CD14-positive monocyte (primary cell): ENCODE data around the gene BLM. TPM values are rescaled to one million over a fixed set of nuclear protein-coding genes. Genes with fewer than 3 reads are reported as not detected.

Source experiments
- DNase-seq, 3 donors: peaks; one replicate each; pipeline ENCODE4 v3.0.0-alpha.2; 2011 to 2022
- H2AFZ ChIP-seq: 2 replicates; pipeline ENCODE4 v1.6.0; 2012; ENCODE audit warnings: mild to moderate bottlenecking, low read depth, low read length, inconsistent platforms; ENCODE audit not compliant: insufficient read depth, poor library complexity, severe bottlenecking
- H3K27ac ChIP-seq, 2 donors: 1 replicate in 1 of 2; 2 replicates in 1 of 2; pipeline ENCODE4 v1.5.1; 2012 to 2013; ENCODE audit warnings: low read length in 2 of 2, control low read depth in 1 of 2, inconsistent platforms in 1 of 2, low read depth in 1 of 2, mild to moderate bottlenecking in 1 of 2
- H3K27me3 ChIP-seq, 2 donors: one replicate each; pipeline versions ENCODE4 v1.6.0 to v1.6.1; 2011 to 2013; ENCODE audit warnings: low read length in 2 of 2; ENCODE audit not compliant: control insufficient read depth in 2 of 2, insufficient read depth in 2 of 2
- H3K36me3 ChIP-seq, 2 donors: replicated peaks in 1 of 2; 1 replicate in 1 of 2; 2 replicates in 1 of 2; pipeline versions ENCODE4 v1.5.1 to v1.6.1; 2012 to 2013; ENCODE audit warnings: low read length in 2 of 2, control low read depth in 1 of 2, inconsistent platforms in 1 of 2, mild to moderate bottlenecking in 1 of 2; ENCODE audit not compliant: insufficient read depth in 2 of 2, control insufficient read depth in 1 of 2
- H3K4me1 ChIP-seq, 2 donors: 1 replicate in 1 of 2; 2 replicates in 1 of 2; pipeline versions ENCODE4 v1.5.1 to v1.6.1; 2012 to 2013; ENCODE audit warnings: low read length in 2 of 2, control low read depth in 1 of 2, inconsistent platforms in 1 of 2, mild to moderate bottlenecking in 1 of 2, moderate library complexity in 1 of 2; ENCODE audit not compliant: insufficient read depth in 2 of 2, control insufficient read depth in 1 of 2
- H3K4me2 ChIP-seq: replicated peaks from 2 replicates; pipeline ENCODE3; 2012; ENCODE audit warnings: low read length, moderate library complexity, mild to moderate bottlenecking; ENCODE audit not compliant: poor library complexity, severe bottlenecking; ENCODE audit errors: extremely low read depth
- H3K4me3 ChIP-seq, 3 experiments: fragments of 200-600 bp in 1 of 3; sonication (generic) in 1 of 3; replicated peaks in 1 of 3; 1 replicate in 2 of 3; 2 replicates in 1 of 3; pipeline ENCODE4 v1.5.1; 2011 to 2013; ENCODE audit warnings: low read length in 3 of 3, mild to moderate bottlenecking in 3 of 3, control low read depth in 2 of 3, low read depth in 2 of 3, inconsistent platforms in 1 of 3, moderate library complexity in 1 of 3
- H3K79me2 ChIP-seq: 2 replicates; pipeline ENCODE4 v1.6.0; 2012; ENCODE audit warnings: mild to moderate bottlenecking, control low read depth, inconsistent platforms, low read length, moderate library complexity; ENCODE audit not compliant: insufficient read depth
- H3K9ac ChIP-seq: 2 replicates; pipeline ENCODE4 v1.6.0; 2017; ENCODE audit warnings: low read length, mild to moderate bottlenecking; ENCODE audit not compliant: insufficient read depth, poor library complexity, severe bottlenecking
- H3K9me3 ChIP-seq, 2 donors: replicated peaks in 1 of 2; 1 replicate in 1 of 2; 2 replicates in 1 of 2; pipeline versions ENCODE4 v1.5.1 to v1.6.1; 2012 to 2013; ENCODE audit warnings: low read length in 2 of 2, control low read depth in 1 of 2; ENCODE audit not compliant: control insufficient read depth in 1 of 2, insufficient read depth in 1 of 2
- H4K20me1 ChIP-seq: 2 replicates; pipeline ENCODE4 v1.6.0; 2012; ENCODE audit warnings: mild to moderate bottlenecking, low read length, control low read depth, moderate library complexity; ENCODE audit not compliant: insufficient read depth
- H3K27ac Mint-ChIP-seq, 7 donors: one replicate each; pipeline ENCODE4 v1.8.0; 2020; ENCODE audit warnings: mild to moderate bottlenecking in 7 of 7, mixed read lengths in 7 of 7, moderate library complexity in 6 of 7, inconsistent platforms in 2 of 7
- H3K27me3 Mint-ChIP-seq, 3 donors: one replicate each; pipeline ENCODE4 v1.8.0; 2021 to 2022; ENCODE audit warnings: low read depth in 3 of 3, mild to moderate bottlenecking in 3 of 3, mixed read lengths in 3 of 3, moderate library complexity in 3 of 3, inconsistent platforms in 1 of 3
- H3K36me3 Mint-ChIP-seq, 2 donors: one replicate each; pipeline ENCODE4 v1.8.0; 2020; ENCODE audit warnings: mixed read lengths in 2 of 2, inconsistent platforms in 1 of 2, mild to moderate bottlenecking in 1 of 2
- H3K4me1 Mint-ChIP-seq: one replicate; pipeline ENCODE4 v1.8.0; 2020; ENCODE audit warnings: mild to moderate bottlenecking, mixed read lengths
- H3K4me3 Mint-ChIP-seq, 2 donors: one replicate each; pipeline ENCODE4 v1.8.0; 2020; ENCODE audit warnings: mild to moderate bottlenecking in 2 of 2, mixed read lengths in 2 of 2, moderate library complexity in 1 of 2
- H3K9me3 Mint-ChIP-seq, 7 donors: one replicate each; pipeline ENCODE4 v1.8.0; 2020 to 2022; ENCODE audit warnings: mixed read lengths in 7 of 7, mild to moderate bottlenecking in 6 of 7, moderate library complexity in 6 of 7, inconsistent platforms in 2 of 7
- WGBS: methylation state at CpG from one replicate; pipeline ENCODE4 v1.1.5; 2013; ENCODE audit warnings: missing lambda C conversion rate; ENCODE audit not compliant: insufficient coverage; 5-methylcytosine and 5-hydroxymethylcytosine counted together
- intact Hi-C, 2 donors: fragments of 100-400 bp; cut with micrococcal nuclease; formaldehyde crosslinking; loops; one replicate each; pipeline versions ENCODE4 v1.15.0 to v1.15.1; 2023
- polyA plus RNA-seq, 3 donors: library from polyadenylated mRNA; depleted of rRNA in 1 of 3; unstranded in 2 of 3; stranded (reverse) in 1 of 3; fragments of 300-500 nt in 2 of 3; fragments of >200 nt in 1 of 3; fragmentation: Illumina TruSeq in 2 of 3; gene quantifications; 1 replicate in 2 of 3; 2 replicates in 1 of 3; pipeline ENCODE4 v1.2.3, GENCODE V29; 2012 to 2021
- TF ChIP-seq, protein P1 (sequence below): fragments of 200-600 bp; IDR thresholded peaks from one replicate; pipeline ENCODE4 v1.8.0; 2022; ENCODE audit warnings: antibody characterized with exemption, mild to moderate bottlenecking

BLM gene
- polyA plus RNA-seq, 3 donors: 0.69 to 2.3 (median 1.2) TPM

DNA sequence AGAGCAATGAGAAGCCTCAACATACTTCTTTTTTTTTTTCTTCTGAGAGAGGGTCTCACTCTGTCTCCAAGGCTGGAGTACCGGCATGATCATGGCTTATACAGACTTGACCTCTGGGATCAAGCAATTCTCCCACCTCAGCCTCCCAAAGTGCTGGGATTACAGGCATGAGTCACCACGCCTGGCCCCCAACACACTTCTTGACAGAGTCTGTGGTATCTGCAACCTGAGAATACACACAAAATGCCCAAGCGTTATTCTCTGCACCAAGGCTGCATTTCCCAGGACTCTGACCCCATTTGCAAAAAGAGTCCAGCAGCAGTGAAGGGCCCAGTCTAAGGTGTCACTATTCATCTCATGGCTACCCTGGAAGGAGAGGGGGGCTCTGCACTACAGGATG lies 42.7 kb upstream of the BLM start:
- intact Hi-C loops: no loop called here
- Mint-ChIP-seq H3K27ac (no peak overlapping the region), H3K36me3 (no peaks in the 10 kb centered on the region), H3K4me3 (no peak overlapping the region), H3K27me3 (peaks cover 0 to 11% (median 6%) of the 10 kb centered on the region in 3 donors), H3K9me3 (peaks cover 0 to 3% (median 0%) of the 10 kb centered on the region in 7 donors), H3K4me1 (peaks cover 4% of the 10 kb centered on the region)
- DNase-seq: no peak
- Histone ChIP-seq H3K36me3 (no peaks in the 10 kb centered on the region), H2AFZ (no peak overlapping the region), H3K4me3 (no peak overlapping the region), H3K27me3 (no peaks in the 10 kb centered on the region), H3K4me2 (no peak overlapping the region), H3K9ac (no peak overlapping the region), H3K9me3 (no peaks in the 10 kb centered on the region), H3K27ac (no peak overlapping the region), H3K4me1 (no peaks in the 10 kb centered on the region), H3K79me2 (no peaks in the 10 kb centered on the region), H4K20me1 (no peaks in the 10 kb centered on the region)
- TF ChIP-seq, protein P1, sequence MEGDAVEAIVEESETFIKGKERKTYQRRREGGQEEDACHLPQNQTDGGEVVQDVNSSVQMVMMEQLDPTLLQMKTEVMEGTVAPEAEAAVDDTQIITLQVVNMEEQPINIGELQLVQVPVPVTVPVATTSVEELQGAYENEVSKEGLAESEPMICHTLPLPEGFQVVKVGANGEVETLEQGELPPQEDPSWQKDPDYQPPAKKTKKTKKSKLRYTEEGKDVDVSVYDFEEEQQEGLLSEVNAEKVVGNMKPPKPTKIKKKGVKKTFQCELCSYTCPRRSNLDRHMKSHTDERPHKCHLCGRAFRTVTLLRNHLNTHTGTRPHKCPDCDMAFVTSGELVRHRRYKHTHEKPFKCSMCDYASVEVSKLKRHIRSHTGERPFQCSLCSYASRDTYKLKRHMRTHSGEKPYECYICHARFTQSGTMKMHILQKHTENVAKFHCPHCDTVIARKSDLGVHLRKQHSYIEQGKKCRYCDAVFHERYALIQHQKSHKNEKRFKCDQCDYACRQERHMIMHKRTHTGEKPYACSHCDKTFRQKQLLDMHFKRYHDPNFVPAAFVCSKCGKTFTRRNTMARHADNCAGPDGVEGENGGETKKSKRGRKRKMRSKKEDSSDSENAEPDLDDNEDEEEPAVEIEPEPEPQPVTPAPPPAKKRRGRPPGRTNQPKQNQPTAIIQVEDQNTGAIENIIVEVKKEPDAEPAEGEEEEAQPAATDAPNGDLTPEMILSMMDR: no peak
- 100% methylated on average over 3 of the region's 3 CpGs for WGBS

DNA sequence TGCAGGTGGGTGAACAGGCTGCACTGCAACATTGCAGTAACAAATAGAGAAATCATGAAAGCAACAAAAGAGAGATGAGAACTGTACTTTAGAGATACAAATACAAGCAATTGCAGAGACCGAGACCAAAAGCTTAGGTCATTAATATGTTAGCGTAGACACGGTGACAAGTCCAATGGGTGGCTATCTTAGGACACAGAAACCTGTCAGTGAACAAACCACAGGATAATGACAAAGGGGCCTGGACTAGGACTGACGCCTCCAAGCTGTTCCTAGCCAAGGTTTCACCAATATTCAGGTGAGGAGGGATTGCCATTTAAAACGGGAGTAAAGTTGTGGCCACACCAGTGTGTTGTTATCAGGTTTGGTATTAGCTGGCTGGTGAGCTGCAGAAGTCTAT lies 41.7 kb upstream of the BLM start:
- H3K36me3 ChIP-seq: no peaks in the 10 kb centered on the region
- TF ChIP-seq, protein P1: no peak
- intact Hi-C loops: no loop called here

More for the DNA sequence above, 41.7 kb upstream of the BLM start:
- no peaks in the 10 kb centered on the region for H3K27me3 ChIP-seq
- no peaks in the 10 kb centered on the region for H4K20me1 ChIP-seq
- Mint-ChIP-seq H3K4me1 (peaks cover 6% of the 10 kb centered on the region), H3K27me3 (peaks cover 0 to 11% (median 6%) of the 10 kb centered on the region in 3 donors), H3K9me3 (peaks cover 0 to 3% (median 0%) of the 10 kb centered on the region in 7 donors), H3K27ac (no peak overlapping the region), H3K36me3 (no peaks in the 10 kb centered on the region), H3K4me3 (no peak overlapping the region)
- DNase-seq: no peak
- no peak overlapping the region for H3K27ac ChIP-seq
- no peaks in the 10 kb centered on the region for H3K4me1 ChIP-seq
- no peaks in the 10 kb centered on the region for H3K9me3 ChIP-seq
- no peak overlapping the region for H3K4me2 ChIP-seq
- H3K4me3 ChIP-seq: no peak overlapping the region
- 87% methylated on average over 3 of the region's 5 CpGs for WGBS
- H2AFZ ChIP-seq: no peak overlapping the region
- no peaks in the 10 kb centered on the region for H3K79me2 ChIP-seq
- H3K9ac ChIP-seq: no peak overlapping the region
